Esophagus muscularis mucosa (tissue), 4 donors: ENCODE data around the gene TAS2R16.

ENCODE experiments used
- CTCF ChIP-seq, 3 experiments: fragments of 200-600 bp in 2 of 3; fragments of 450-650 bp in 1 of 3; sonication (generic) in 2 of 3; IDR thresholded peaks; one replicate each; pipeline ENCODE4 v1.5.1; 2017 to 2019; ENCODE audit warnings: antibody characterized with exemption in 3 of 3, mild to moderate bottlenecking in 2 of 3, moderate library complexity in 1 of 3
- EP300 ChIP-seq: sonication (generic); formaldehyde crosslinking; IDR thresholded peaks from one replicate; pipeline ENCODE4 v1.6.1; 2017; ENCODE audit warnings: antibody characterized with exemption
- POLR2A ChIP-seq: fragments of 450-650 bp; IDR thresholded peaks from one replicate; pipeline ENCODE4 v1.6.1; 2017; ENCODE audit warnings: antibody characterized with exemption, moderate library complexity, mild to moderate bottlenecking, low read depth
- POLR2AphosphoS5 ChIP-seq, 2 donors: sonication (generic); formaldehyde crosslinking; IDR thresholded peaks; one replicate each; pipeline ENCODE4 v1.6.1; 2017; ENCODE audit warnings: antibody characterized with exemption in 2 of 2

- TF ChIP-seq CTCF (IDR thresholded peaks at IDR 0.05) (no peak), POLR2AphosphoS5 (IDR thresholded peaks at IDR 0.05) (no peak), EP300 (no peak), POLR2A (no peak)
Observed at GRCh38 chr7:123023126-123023525, 27.6 kb upstream of the TAS2R16 start.
